ENCODE data around the gene RAB33A.

GRCh38 chrX:130186651-130187050 is 14.9 kb downstream of the RAB33A start:
- TF ChIP-seq CTCF (IDR thresholded peaks at IDR 0.05; ENCODE audit: poor library complexity, severe bottlenecking) (no peak), POLR2AphosphoS5 (IDR thresholded peaks at IDR 0.05) (no peak), REST (IDR thresholded peaks at IDR 0.05; ENCODE audit: borderline replicate concordance) (no peak), TAF1 (IDR thresholded peaks at IDR 0.05; ENCODE audit: low read depth) (no peak), EP300 (conservative IDR thresholded peaks at IDR 0.05; ENCODE audit: poor library complexity, severe bottlenecking) (no peak), RAD21 (conservative IDR thresholded peaks at IDR 0.05) (no peak)
